ENCODE data around the gene APBA2.
"Not testable (repeated sequence)": the region's sequence is repeated elsewhere in the genome, so short reads cannot be mapped to it uniquely, and the experiment has no call there.

The APBA2 gene

GRCh38 chr15:29156521-29156920 is 270.7 kb downstream of the APBA2 start:
- no peak overlapping the region for H3K27ac ChIP-seq (ENCODE audit: poor library complexity, severe bottlenecking)
- H3K27me3 ChIP-seq (ENCODE audit: insufficient read depth, poor library complexity, severe bottlenecking): peaks cover 3% of the 10 kb centered on the region
- ATAC-seq (ENCODE audit: low read depth): no peak
- TF ChIP-seq CTCF (IDR thresholded peaks at IDR 0.05; ENCODE audit: poor library complexity, severe bottlenecking): no peak
- no peaks in the 10 kb centered on the region for H3K36me3 ChIP-seq (ENCODE audit: low read depth)
- no peak overlapping the region for H3K4me3 ChIP-seq (ENCODE audit: severe bottlenecking)
- peaks cover 14% of the 10 kb centered on the region for H3K4me1 ChIP-seq (ENCODE audit: insufficient read depth, poor library complexity, severe bottlenecking)
- DNase-seq (ENCODE audit: low spot score): no peak
- H3K9me3 ChIP-seq (ENCODE audit: severe bottlenecking): no peaks in the 10 kb centered on the region

- Histone ChIP-seq H3K36me3 (ENCODE audit: low read depth) (no peaks in the 10 kb centered on the region), H3K4me1 (ENCODE audit: insufficient read depth, poor library complexity, severe bottlenecking) (peaks cover 14% of the 10 kb centered on the region)
Observed at GRCh38 chr15:29159771-29160455, 274.1 kb downstream of the APBA2 start.

GRCh38 chr15:29162411-29162810 is 276.6 kb downstream of the APBA2 start:
- no peak for TF ChIP-seq CTCF (IDR thresholded peaks at IDR 0.05; ENCODE audit: poor library complexity, severe bottlenecking)
- H3K9me3 ChIP-seq (ENCODE audit: severe bottlenecking): no peaks in the 10 kb centered on the region
- no peak overlapping the region for H3K4me3 ChIP-seq (ENCODE audit: severe bottlenecking)
- H3K27ac ChIP-seq (ENCODE audit: poor library complexity, severe bottlenecking): no peak overlapping the region
- ATAC-seq (ENCODE audit: low read depth) (no peak), DNase-seq (ENCODE audit: low spot score) (no peak)
- peaks cover 10% of the 10 kb centered on the region for H3K4me1 ChIP-seq (ENCODE audit: insufficient read depth, poor library complexity, severe bottlenecking)
- H3K27me3 ChIP-seq (ENCODE audit: insufficient read depth, poor library complexity, severe bottlenecking): peaks cover 47% of the 10 kb centered on the region
- H3K36me3 ChIP-seq (ENCODE audit: low read depth): no peaks in the 10 kb centered on the region

More at GRCh38 chr15:29159771-29160455, 274.1 kb downstream of the APBA2 start:
- peaks cover 22% of the 10 kb centered on the region for H3K27me3 ChIP-seq (ENCODE audit: insufficient read depth, poor library complexity, severe bottlenecking)
- H3K4me3 ChIP-seq (ENCODE audit: severe bottlenecking): no peak overlapping the region
- H3K27ac ChIP-seq (ENCODE audit: poor library complexity, severe bottlenecking): no peak overlapping the region
- TF ChIP-seq CTCF (IDR thresholded peaks at IDR 0.05; ENCODE audit: poor library complexity, severe bottlenecking): no peak
- no peak for DNase-seq (ENCODE audit: low spot score)
- no peaks in the 10 kb centered on the region for H3K9me3 ChIP-seq (ENCODE audit: severe bottlenecking)
- no peak for ATAC-seq (ENCODE audit: low read depth)

GRCh38 chr15:29167122-29167521 is 281.3 kb downstream of the APBA2 start:
- ATAC-seq (ENCODE audit: low read depth); H3K36me3 ChIP-seq (ENCODE audit: low read depth); H3K27ac ChIP-seq (ENCODE audit: poor library complexity, severe bottlenecking); H3K4me3 ChIP-seq (ENCODE audit: severe bottlenecking); DNase-seq (ENCODE audit: low spot score); H3K9me3 ChIP-seq (ENCODE audit: severe bottlenecking); H3K4me1 ChIP-seq (ENCODE audit: insufficient read depth, poor library complexity, severe bottlenecking): not testable (repeated sequence)
- peaks cover 76% of the 10 kb centered on the region for H3K27me3 ChIP-seq (ENCODE audit: insufficient read depth, poor library complexity, severe bottlenecking)
